Erythroblast (primary cell): ENCODE results near the gene RABL2B.

Experiments used
- GATA1 ChIP-seq: IDR thresholded peaks from 2 replicates; pipeline ENCODE4 v1.6.1; 2011; ENCODE audit warnings: low read depth, mild to moderate bottlenecking, control low read depth, low read length, moderate library complexity
- POLR2A ChIP-seq: IDR thresholded peaks from 2 replicates; pipeline ENCODE4 v1.6.1; 2011; ENCODE audit warnings: mild to moderate bottlenecking, low read length

DNA sequence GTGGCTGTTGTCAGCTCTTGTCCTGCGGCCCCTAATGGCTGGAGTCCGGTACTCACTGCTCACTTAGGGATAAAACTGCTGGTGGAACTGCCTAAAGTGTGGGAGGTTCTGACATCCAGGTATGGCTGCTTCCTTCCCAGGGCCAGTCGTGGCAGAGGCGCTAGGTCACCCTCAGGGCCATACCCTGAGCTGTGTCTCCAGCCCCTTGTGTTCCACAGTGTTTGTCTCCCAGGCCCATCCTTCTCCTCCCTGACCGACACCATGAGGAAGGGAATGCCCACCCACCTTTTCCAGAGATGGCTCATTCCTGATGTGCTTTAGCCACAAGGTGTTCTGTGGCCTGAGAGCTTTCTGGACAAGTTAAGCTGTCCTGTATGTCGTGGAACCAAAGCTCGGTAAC is 57.8 kb downstream of the RABL2B start:
- TF ChIP-seq POLR2A (no peak), GATA1 (no peak)
